KMS-11 (cell line): ENCODE results near the gene PPP2R5E.

Experiments used
- H2AFZ ChIP-seq: fragments of 200-600 bp; sonication (generic); 2 replicates; pipeline ENCODE4 v1.6.1; 2016; ENCODE audit warnings: antibody characterized with exemption, mixed run types, low read depth
- H3K27ac ChIP-seq: fragments of 200-600 bp; sonication (generic); 2 replicates; pipeline ENCODE4 v1.6.1; 2016; ENCODE audit warnings: mild to moderate bottlenecking, mixed run types
- H3K27me3 ChIP-seq: fragments of 200-600 bp; sonication (generic); 2 replicates; pipeline ENCODE4 v1.6.1; 2017; ENCODE audit warnings: mild to moderate bottlenecking, low read depth, mixed run types, moderate library complexity; ENCODE audit not compliant: insufficient read depth
- H3K36me3 ChIP-seq: fragments of 200-600 bp; sonication (generic); 2 replicates; pipeline ENCODE4 v1.6.1; 2017; ENCODE audit warnings: mild to moderate bottlenecking, mixed run types; ENCODE audit not compliant: insufficient read depth
- H3K4me1 ChIP-seq: fragments of 200-600 bp; sonication (generic); 2 replicates; pipeline ENCODE4 v1.6.1; 2016; ENCODE audit warnings: mild to moderate bottlenecking, low read depth, mixed run types; ENCODE audit not compliant: poor library complexity, severe bottlenecking
- H3K4me2 ChIP-seq: fragments of 200-600 bp; sonication (generic); 2 replicates; pipeline ENCODE4 v1.7.0; 2016; ENCODE audit warnings: mild to moderate bottlenecking, mixed run types
- H3K4me3 ChIP-seq: fragments of 200-600 bp; sonication (generic); IDR thresholded peaks from 2 replicates; pipeline ENCODE4 v1.6.1; 2017; ENCODE audit warnings: low read depth, low read length, mixed read lengths; ENCODE audit not compliant: insufficient read depth
- H3K79me2 ChIP-seq: fragments of 200-600 bp; sonication (generic); 2 replicates; pipeline ENCODE4 v1.6.1; 2016; ENCODE audit warnings: low read depth, mixed run types; ENCODE audit not compliant: insufficient read depth
- H3K9ac ChIP-seq: fragments of 200-600 bp; sonication (generic); 2 replicates; pipeline ENCODE4 v1.6.1; 2016; ENCODE audit warnings: mild to moderate bottlenecking, mixed run types
- H4K20me1 ChIP-seq: fragments of 200-600 bp; sonication (generic); 2 replicates; pipeline ENCODE4 v1.6.1; 2016; ENCODE audit warnings: mild to moderate bottlenecking, mixed run types; ENCODE audit not compliant: insufficient read depth
- CTCF ChIP-seq: fragments of 200-600 bp; sonication (generic); conservative IDR thresholded peaks from 2 replicates; pipeline ENCODE4 v1.6.1; 2017; ENCODE audit warnings: low read depth, mild to moderate bottlenecking, antibody characterized with exemption, low read length, moderate library complexity, mixed read lengths

The PPP2R5E gene

DNA sequence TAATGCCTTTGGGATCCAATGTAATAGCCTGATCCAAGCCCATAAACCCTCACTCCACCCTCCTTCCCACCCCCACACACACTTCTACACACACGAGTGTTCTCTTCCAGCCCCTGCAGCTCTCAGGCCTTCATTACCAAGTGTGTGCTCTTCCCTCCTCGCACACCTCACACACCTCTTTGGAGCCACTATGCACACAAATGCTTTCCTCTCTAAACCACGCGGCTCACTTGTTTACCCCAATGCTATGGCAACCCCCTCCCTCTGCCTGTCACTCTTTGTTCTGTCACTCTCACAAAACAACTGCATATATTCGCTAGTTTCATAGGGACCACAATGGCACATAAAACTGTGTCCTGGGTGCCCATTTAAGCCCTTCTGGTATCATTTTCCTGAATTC is 35.1 kb downstream of the PPP2R5E start:
- H3K4me3 ChIP-seq, result no peak overlapping the region
- H3K9ac ChIP-seq, result no peak overlapping the region
- no peaks in the 10 kb centered on the region for H3K27me3 ChIP-seq
- H3K4me1 ChIP-seq, result peaks cover 43% of the 10 kb centered on the region
- H3K4me2 ChIP-seq, result no peak overlapping the region
- no peak for TF ChIP-seq CTCF
- no peaks in the 10 kb centered on the region for H3K36me3 ChIP-seq
- H4K20me1 ChIP-seq, result 0 out of 2 replicates have a peak, but pooled peaks cover 4% of the 10 kb centered on the region
- H2AFZ ChIP-seq, result no peak overlapping the region
- H3K79me2 ChIP-seq, result peaks cover 27% of the 10 kb centered on the region; the same call in 1 of the 2 replicates
- H3K27ac ChIP-seq, result no peak overlapping the region

DNA sequence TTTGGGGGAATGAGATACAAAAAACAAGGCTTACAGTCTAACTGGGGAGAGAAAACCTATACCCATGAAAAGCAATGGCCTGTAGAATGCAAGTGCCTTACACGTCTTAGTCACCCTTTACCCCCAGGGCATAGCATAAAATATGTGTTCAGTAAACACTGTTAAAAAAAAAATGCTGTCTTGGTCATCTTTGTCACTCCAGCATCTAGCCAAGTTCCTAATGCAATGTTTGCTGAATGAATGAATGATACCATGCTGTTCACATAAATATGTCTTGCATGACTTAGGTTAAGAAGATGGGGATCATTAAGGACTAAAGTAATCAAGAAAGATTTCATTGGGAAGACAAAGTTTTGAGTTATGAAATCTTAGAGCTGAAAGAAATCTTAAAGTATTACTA is 38.5 kb downstream of the PPP2R5E start:
- 0 out of 2 replicates have a peak, but pooled peaks cover 4% of the 10 kb centered on the region for H4K20me1 ChIP-seq
- H3K4me2 ChIP-seq, result no peak overlapping the region
- H3K4me1 ChIP-seq, result peaks cover 23% of the 10 kb centered on the region
- H3K9ac ChIP-seq, result no peak overlapping the region
- H3K4me3 ChIP-seq, result no peak overlapping the region
- no peaks in the 10 kb centered on the region for H3K36me3 ChIP-seq
- no peak overlapping the region for H3K27ac ChIP-seq
- TF ChIP-seq CTCF, result no peak
- H3K79me2 ChIP-seq, result peaks cover 15% of the 10 kb centered on the region; the same call in 1 of the 2 replicates
- H3K27me3 ChIP-seq, result no peaks in the 10 kb centered on the region
- no peak overlapping the region for H2AFZ ChIP-seq

GRCh38 chr14:63501429-63501828 is 41.7 kb downstream of the PPP2R5E start:
- Histone ChIP-seq H3K79me2 (peaks cover 10% of the 10 kb centered on the region; the same call in 1 of the 2 replicates), H3K4me1 (peaks cover 13% of the 10 kb centered on the region), H3K27ac (no peak overlapping the region), H4K20me1 (0 out of 2 replicates have a peak, but pooled peaks cover 4% of the 10 kb centered on the region), H2AFZ (no peak overlapping the region), H3K4me3 (no peak overlapping the region), H3K4me2 (no peak overlapping the region), H3K36me3 (no peaks in the 10 kb centered on the region), H3K27me3 (no peaks in the 10 kb centered on the region), H3K9ac (no peak overlapping the region)
- no peak for TF ChIP-seq CTCF

GRCh38 chr14:63499701-63500250 is 43.4 kb downstream of the PPP2R5E start:
- Histone ChIP-seq H3K27me3 (no peaks in the 10 kb centered on the region), H4K20me1 (no peaks in the 10 kb centered on the region), H3K36me3 (no peaks in the 10 kb centered on the region), H3K79me2 (peaks cover 10% of the 10 kb centered on the region; the same call in 1 of the 2 replicates), H2AFZ (no peak overlapping the region), H3K27ac (no peak overlapping the region), H3K4me3 (no peak overlapping the region), H3K4me1 (peaks cover 13% of the 10 kb centered on the region), H3K4me2 (no peak overlapping the region), H3K9ac (no peak overlapping the region)
- TF ChIP-seq CTCF, result no peak
